Occipital lobe (tissue), 2 donors: Measurements from ENCODE around the gene OR56A3. TPM values are rescaled to one million over a fixed set of nuclear protein-coding genes. Genes with fewer than 3 reads are reported as not detected.
"Not testable (repeated sequence)": the region's sequence is repeated elsewhere in the genome, so short reads cannot be mapped to it uniquely, and the experiment has no call there.

Experiments
- DNase-seq: peaks from one replicate; lab custom pipeline; 2025; lab: John Stamatoyannopoulos, UW
- total RNA-seq: library from RNA; depleted of rRNA; stranded (reverse); fragments of >200 nt; gene quantifications from one replicate; pipeline ENCODE4 v1.2.3, GENCODE V29; 2014

The OR56A3 gene
- total RNA-seq, result not detected

- no peak for DNase-seq
Observed at GRCh38 chr11:5941951-5942350, at the start of gene OR56A3. Gene OR56A3, plus strand, starts transcription at chr11:5942251. Its CDS starts 5,096 bp downstream, at chr11:5947347.

- DNase-seq, result no peak
Observed at GRCh38 chr11:5892908-5893307, 49.1 kb upstream of the OR56A3 start, which contains the start of gene OR52E5. Gene OR52E5, plus strand, starts transcription at chr11:5893208. Its CDS starts 7,569 bp downstream, at chr11:5900777.

GRCh38 chr11:5899534-5899933, 42.5 kb upstream of the OR56A3 start:
- no peak for DNase-seq

DNA sequence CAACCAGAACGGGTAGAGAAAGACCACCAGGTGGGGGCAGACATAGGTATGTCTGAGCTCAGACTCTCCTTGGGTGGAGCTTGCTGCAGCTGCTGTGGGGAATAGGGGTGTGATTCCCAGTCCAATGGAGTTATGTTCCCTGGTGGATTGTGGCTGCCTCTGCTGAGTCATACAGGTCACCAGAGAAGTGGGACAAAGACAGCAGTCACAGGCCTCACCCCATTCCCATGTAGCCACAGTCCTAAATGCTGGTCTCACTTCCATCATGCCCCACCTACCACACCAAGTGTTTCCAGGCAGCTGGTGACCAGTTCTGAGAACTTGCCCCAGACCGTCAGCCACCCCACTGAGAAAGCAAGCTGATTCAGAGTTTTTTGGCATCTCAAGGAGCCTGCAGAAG, 31.5 kb upstream of the OR56A3 start:
- DNase-seq, result no peak

DNA sequence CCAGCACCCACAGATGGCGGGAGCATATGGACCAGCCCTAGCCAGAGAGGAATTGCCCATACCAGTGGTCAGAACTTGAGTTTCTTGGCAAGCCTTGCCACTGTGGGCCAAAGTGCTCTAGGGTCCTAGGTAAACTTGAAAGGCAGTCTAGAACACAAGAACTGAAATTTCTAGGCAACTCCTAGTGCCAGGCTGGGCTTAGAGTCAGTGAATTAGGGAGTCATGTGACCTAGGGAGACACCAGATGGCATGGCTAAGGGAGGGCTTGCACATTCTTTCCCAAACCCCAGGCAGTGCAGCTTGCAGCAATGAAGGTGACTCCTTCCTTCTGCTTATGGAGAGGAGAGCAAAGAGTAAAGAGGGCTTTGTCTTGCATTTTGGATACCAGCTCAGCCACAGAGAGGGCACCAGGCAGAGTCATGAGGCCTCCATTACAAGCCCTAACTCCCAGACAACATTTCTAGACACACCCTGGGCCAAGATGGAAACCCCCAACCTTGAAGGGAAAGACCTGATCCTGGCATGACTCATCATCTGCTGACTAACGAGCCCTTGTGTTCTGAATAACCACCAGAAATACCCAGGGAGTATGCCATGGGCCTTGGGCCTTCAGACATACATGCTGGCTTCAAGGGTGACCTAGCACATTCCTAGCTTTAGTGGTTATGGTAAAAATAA, 19.2 kb upstream of the OR56A3 start:
- DNase-seq, result no peak

- no peak for DNase-seq
Observed at GRCh38 chr11:5923427-5923776, 18.6 kb upstream of the OR56A3 start.

- no peak for DNase-seq
Observed at GRCh38 chr11:5923794-5924193, 18.3 kb upstream of the OR56A3 start.

DNA sequence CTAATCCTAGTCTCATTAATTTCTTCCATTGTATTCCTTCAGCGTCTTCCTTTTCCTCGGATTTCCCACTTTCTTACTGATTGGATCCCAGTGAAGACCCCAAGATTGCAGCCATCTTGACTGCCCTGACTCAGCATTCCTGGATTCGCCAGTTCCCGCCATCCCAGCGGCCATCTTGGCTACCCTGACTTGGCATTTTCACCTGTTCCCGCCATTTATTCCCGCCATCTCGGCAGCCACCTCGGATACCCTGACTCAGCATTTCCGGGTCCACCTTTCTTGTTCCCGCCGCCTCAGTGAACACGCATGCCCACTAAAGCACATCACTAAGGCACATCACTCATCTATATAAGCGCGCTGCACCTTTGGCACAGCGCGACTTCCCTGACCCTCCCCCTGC, 13.8 kb upstream of the OR56A3 start:
- DNase-seq, result no peak

DNA sequence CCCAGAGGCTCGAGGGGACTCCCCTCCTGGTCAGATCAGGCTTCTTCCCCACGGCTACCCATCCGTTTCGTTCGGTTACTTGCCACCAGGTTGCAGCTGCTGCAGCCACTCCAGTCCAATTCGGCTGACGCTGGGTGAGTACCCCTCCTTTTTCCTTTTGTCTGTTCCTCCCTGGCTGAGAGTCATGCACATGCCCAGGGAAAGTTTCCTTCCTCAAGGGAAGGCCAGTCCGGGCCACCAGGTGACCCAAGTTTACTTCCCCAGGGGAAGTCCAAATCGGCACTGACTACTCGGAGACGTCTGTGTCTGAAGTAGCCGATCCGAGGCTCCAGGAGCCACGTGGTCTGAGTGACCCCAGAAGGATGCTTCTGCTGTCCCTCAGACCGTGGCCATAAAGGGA, 13.2 kb upstream of the OR56A3 start:
- no peak for DNase-seq

DNA sequence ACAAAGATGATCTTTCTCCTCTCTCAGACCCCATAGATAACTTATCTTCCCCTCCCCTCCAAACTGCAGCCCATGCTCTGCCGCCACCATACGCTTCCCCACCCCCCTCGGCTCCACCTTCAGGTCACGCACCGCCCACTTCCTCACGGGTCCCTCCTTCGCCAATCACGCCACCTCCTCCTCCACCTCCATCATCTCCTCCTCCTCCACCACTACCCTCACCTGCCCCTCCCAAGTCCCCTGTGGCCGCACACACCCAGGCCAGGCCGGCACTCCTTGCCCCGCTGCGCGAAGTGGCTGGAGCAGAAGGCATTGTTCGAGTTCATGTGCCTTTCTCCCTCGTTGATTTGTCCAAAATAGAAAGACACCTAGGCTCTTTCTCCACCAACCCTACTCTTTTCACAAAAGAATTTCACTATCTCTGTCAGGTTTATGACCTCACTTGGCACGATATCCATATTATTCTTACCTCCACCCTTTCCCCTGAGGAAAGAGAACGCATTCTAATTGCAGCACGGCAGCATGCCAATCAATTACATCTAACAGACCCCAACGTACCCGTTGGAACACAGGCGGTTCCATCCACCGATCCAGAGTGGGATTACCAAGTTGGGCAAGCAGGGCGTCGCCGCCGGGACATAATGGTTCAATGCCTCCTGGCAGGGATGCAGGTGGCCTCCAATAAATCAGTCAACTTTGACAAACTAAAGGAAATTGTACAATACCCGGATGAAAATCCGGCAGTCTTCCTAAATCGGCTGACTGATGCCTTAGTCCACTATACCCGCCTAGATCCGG, 12.3 kb upstream of the OR56A3 start:
- DNase-seq, result no peak

- DNase-seq, result no peak
Observed at GRCh38 chr11:5930614-5931013, 11.4 kb upstream of the OR56A3 start.

DNA sequence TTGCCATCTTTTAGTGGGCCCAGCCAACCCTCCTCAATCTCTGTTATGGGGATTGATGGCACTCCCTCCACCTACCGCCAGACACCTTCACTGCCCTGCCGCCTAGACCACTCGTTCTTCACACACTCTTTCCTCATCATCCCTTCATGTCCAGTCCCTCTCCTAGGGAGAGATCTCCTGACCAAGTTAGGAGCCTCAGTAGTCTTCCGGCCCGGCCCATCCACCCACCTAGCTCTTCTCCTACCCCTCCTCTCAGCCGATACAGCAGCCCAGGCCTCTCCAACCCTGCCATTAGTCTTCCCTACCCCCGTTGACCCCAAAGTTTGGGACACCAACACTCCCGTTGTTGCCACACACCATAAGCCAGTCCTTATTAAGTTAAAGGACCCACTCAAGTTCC, 11.0 kb upstream of the OR56A3 start:
- no peak for DNase-seq

- DNase-seq, result no peak
Observed at GRCh38 chr11:5932671-5933070, 9.4 kb upstream of the OR56A3 start.

DNA sequence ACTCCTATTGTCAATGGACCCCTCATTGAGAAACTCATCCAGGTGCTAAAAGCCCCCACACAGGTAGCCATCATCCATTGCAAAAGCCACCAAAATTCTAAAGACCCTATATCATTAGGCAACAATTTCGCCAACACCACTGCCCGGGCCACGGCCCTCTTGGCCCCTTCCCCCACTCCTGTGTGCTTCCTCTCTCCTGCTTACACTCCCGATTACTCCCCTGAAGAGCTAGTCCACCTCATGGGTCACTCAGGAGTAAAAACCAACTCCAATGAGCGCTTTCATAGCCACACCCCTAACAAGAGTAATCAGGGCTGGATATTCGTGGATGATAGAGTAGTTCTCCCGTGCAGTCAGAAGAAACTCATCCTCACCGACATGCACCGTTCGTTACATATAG, 8.9 kb upstream of the OR56A3 start:
- DNase-seq, result no peak

DNA sequence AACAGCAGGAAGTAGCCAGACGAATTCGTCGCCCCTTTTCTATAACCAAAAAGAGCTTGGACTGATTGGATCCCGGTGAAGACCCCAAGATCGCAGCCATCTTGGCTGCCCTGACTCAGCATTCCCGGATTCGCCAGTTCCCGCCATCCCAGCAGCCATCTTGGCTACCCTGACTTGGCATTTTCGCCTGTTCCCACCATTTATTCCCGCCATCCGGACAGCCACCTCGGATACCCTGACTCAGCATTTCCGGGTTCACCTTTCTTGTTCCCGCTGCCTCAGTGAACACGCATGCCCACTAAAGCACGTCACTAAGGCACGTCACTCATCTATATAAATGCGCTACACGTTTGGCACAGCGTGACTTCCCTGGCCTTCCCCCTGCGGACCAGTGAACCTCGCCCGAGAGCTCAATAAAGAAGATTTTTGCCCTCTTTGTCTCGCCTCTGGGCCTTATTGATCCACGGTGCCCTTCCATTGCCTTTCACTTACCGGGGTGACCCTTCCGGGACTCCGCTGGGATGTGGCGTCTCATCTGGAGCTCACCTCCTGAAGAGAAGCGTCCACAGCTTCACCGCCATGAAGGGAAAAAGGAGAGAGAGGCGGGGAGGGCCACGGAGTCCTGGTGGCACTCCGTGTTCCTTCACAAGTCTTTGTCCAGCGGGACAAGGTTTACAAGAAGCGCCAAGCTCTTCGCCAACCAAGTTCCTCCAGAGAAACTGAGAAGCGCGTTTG, 4.0 kb upstream of the OR56A3 start:
- no peak for DNase-seq

DNA sequence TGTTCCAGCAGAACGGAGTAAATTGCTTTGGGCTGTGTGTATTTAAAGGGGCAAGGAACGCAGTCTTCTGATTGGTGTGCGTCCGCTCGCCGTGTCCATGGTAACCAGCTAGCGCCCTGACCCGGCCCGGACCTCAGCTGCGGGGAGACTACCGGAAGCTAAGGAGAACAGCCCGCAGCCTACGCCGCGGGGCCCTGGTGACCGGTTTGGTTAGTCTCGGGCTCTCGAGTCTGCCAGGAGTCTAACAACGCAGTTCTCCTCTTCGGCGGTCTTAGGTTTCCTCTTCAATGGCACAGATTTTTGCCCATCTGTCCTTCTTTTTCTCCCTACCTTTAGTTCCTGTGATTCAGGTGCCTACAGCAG, 3.5 kb upstream of the OR56A3 start:
- DNase-seq, result no peak

- DNase-seq, result no peak
Observed at GRCh38 chr11:5940748-5941147, 1.3 kb upstream of the OR56A3 start.

DNA sequence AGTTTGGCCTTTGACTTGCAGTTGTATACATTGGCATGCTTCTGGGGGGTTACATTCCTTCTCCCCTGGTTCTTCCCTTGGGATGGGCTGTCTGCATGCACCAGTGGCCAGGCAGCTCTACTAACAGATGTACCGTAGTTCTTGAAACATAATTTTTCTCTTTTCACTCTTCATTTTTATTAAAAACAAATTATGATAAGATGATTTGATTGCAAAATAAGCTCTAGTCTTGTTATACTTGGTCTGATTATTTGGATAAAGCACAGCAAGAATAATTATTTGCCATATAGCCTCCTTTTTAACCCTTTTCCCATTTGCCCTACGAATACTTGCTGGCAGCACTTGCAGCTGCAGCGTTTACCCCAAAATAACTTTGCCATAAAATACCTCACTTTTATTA, 13.5 kb downstream of the OR56A3 start:
- no peak for DNase-seq

DNA sequence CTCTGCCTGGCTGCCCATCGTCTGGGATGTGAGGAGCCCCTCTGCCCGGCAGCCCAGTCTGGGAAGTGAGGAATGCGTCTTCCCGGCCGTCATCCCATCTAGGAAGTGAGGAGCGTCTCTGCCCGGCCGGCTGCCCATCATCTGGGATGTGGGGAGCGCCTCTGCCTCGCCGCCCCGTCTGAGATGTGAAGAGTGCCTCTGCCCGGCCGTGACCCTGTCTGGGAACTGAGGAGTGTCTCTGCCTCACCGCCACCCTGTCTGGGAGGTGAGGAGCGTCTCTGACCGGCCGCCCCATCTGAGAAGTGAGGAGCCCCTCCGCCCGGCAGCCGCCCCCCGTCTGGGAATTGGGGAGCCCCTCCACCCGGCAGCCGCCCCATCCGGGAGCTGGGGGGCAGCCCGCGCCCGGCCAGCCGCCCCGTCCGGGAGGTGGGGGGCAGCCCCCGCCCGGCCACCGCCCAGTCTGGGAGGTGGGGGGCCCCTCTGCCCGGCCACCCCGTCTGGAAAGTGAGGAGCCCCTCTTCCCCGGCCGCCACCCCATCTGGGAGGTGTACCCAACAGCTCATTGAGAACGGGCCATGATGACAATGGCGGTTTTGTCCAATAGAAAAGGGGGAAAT, 18.8 kb downstream of the OR56A3 start:
- not testable (repeated sequence) for DNase-seq

DNA sequence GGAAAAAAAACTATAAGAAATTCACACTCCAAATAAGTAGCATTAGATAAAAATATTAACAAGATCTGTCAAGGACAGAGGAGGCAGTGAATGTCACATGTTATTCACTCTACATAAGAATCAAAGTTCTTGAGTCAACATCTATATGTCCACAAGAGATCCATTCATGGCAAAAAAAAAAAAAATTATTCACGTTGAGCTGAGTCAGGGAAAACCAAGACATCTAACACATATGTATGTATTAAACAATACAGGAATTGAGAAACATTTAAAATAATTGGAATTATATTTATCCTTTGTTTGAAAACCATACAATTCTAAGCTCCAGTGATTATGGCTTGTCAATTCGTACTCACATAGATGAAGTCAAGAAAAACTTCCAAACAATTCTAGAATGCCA, 24.9 kb downstream of the OR56A3 start:
- DNase-seq, result no peak

GRCh38 chr11:5967708-5968107, 25.7 kb downstream of the OR56A3 start:
- no peak for DNase-seq

DNA sequence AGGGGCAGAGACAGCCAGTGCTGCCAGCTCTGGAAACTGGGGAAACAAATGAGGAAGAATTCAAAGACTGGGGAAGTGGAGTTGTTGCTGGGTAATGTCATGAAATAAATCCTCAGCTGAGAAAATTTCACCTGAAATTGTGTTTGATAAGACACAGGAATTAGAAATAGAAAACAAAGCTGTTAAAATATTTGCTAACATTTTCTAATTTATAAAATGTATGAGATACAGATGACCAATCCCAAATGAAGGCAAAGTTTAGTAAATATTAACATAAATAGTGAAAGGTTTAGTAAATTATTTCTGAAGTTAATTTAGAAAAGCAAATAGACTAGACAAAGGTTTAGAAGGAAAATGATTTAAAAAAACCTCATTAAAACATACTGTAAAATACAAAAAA, 26.3 kb downstream of the OR56A3 start, which contains the start of gene OR56A5:
Gene OR56A5, minus strand, starts transcription at position 101 of the 400 bp plus-strand sequence. Its CDS starts 0 bp downstream, at position 101.
- DNase-seq, result no peak
